AG04449 (cell line): ENCODE measurements around the gene PTPN14.
"Not testable (repeated sequence)": the region's sequence is repeated elsewhere in the genome, so short reads cannot be mapped to it uniquely, and the experiment has no call there.

Source experiments
- CTCF ChIA-PET: fragments of 350-600 bp; formaldehyde crosslinking; extraction: SDS; loops from one replicate; lab custom pipeline; 2021; ENCODE audit warnings: antibody characterized with exemption; lab: Yijun Ruan, JAX
- POLR2A ChIA-PET: fragments of 400-600, 350-600 bp; formaldehyde crosslinking; extraction: SDS; loops from one replicate; lab custom pipeline; 2020; ENCODE audit warnings: antibody characterized with exemption, inconsistent platforms; lab: Yijun Ruan, JAX
- DNase-seq: peaks from one replicate; pipeline ENCODE4 v3.0.0-alpha.2; 2010; ENCODE audit warnings: low read depth, low spot score
- H3K4me3 ChIP-seq: 2 replicates; pipeline ENCODE4 v1.5.1; 2011; ENCODE audit warnings: low read depth, mild to moderate bottlenecking, control low read depth, low read length
- TF ChIP-seq, protein P1 (sequence below): IDR thresholded peaks from one replicate; pipeline ENCODE4 v1.5.1; 2011; ENCODE audit warnings: mild to moderate bottlenecking, moderate library complexity, low read length, control low read depth, inconsistent platforms; ENCODE audit not compliant: insufficient read depth; ENCODE audit errors: missing control alignments

The PTPN14 gene

DNA sequence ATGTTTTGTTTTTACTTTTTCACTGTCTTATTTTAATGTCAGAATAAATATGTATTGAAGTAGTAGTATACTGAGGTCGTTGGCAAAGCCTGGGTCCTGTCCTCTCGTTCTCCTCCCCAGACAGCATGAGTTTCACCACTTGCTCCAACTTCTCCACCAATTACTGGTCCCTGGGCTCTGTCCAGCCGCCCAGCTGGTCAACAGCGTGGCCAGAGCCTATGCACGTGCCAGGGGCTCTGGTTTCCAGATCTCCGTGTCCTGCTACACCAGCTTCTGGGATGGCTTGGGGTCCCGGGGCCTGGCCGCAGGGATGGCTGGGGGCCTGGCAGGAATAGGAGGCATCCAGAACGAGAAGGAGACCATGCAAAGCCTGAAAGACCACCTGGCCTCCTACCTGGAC lies 19.3 kb downstream of the PTPN14 start:
- TF ChIP-seq, protein P1, sequence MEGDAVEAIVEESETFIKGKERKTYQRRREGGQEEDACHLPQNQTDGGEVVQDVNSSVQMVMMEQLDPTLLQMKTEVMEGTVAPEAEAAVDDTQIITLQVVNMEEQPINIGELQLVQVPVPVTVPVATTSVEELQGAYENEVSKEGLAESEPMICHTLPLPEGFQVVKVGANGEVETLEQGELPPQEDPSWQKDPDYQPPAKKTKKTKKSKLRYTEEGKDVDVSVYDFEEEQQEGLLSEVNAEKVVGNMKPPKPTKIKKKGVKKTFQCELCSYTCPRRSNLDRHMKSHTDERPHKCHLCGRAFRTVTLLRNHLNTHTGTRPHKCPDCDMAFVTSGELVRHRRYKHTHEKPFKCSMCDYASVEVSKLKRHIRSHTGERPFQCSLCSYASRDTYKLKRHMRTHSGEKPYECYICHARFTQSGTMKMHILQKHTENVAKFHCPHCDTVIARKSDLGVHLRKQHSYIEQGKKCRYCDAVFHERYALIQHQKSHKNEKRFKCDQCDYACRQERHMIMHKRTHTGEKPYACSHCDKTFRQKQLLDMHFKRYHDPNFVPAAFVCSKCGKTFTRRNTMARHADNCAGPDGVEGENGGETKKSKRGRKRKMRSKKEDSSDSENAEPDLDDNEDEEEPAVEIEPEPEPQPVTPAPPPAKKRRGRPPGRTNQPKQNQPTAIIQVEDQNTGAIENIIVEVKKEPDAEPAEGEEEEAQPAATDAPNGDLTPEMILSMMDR = no peak
- CTCF ChIA-PET = interaction anchor here (0.5 kb wide), 1 partner anchor 21 kb away, joined by 3 read pairs; no protein-coding TSS in a partner anchor
- POLR2A ChIA-PET = no interaction called here
- no peak for DNase-seq
- H3K4me3 ChIP-seq = no peak overlapping the region

DNA sequence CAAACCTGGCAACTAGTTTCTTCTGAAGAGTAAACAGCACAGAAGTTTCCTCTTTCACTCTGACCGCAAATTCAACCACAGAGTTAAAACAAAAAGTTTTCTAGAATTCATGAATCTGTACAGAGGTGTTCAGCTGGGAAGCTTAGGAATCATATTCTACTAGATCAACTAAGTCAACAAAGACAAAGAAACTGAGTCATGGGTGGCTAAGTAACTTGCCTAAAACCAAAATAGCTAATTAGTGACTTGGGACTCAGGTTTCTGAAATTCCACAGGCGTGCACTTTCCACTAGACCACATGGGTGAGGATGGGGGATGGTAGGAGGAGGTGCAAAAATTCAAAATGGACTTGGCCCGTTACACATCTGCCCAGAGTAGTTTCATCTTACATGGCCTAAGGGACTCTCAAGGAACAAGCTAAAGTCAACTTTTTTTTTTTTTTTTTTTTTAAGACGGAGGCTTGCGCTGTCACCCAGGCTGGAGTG lies 25.8 kb downstream of the PTPN14 start:
- CTCF ChIA-PET = interaction anchor here (1.1 kb wide), 1 partner anchor 58 kb away, joined by 4 read pairs; no protein-coding TSS in a partner anchor

DNA sequence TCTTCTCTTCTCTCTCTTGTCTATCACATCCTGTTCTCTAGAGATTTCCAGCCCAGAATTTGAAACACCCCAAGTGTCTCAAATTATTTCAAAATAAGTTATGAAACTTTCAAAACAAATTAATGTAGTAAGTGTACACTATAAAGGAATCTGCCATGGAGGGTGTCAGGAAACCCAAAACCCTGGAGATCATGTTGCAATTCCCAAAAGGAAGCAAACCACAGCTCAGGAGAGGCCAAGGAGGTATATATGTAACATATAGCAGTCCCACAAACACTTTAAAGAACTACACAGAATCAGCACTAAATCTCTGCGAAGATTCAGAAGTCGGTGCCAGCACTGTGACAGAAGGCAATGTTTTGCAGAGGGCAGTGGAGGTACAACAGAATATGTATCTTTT lies 26.6 kb downstream of the PTPN14 start:
- POLR2A ChIA-PET = no interaction called here

More for the DNA sequence above, 25.8 kb downstream of the PTPN14 start:
- TF ChIP-seq, protein P1 = no peak
- no peak overlapping the region for H3K4me3 ChIP-seq
- DNase-seq = no peak
- POLR2A ChIA-PET = interaction anchor here (1.2 kb wide), 1 partner anchor 24 kb away, joined by 3 read pairs; no protein-coding TSS in a partner anchor

DNA sequence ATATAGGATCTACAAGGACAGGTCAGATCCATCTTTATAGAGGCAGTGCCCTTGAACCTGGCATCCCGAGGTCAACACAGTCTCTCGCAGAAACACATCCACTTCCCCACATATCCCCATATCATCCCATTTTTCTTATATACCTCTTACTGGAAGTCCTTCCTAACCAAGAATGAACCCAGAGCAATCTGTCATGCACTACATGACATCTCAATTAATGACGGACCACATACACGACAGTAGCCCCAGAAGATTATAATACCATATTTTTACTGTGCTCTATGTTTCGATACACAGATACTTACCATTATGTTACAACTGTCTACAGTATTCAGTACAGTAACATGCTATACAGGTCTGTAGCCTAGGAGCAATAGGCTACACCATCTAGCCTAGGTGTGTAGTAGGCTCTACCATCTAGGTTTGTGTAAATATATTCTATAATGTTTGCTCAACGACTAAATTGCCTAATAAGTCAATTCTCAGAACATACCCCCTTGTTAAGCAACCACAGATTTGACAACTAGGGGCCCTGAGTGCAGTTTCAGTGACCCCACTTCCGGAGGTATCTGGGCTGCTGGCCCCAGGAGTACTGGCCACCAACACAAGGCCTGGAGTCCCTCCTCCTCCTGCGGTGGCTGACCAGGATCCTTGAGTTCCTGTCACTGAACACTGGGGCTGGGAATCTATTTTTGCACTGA lies 28.1 kb downstream of the PTPN14 start:
- TF ChIP-seq, protein P1 = no peak
- no peak overlapping the region for H3K4me3 ChIP-seq
- no peak for DNase-seq
- POLR2A ChIA-PET = no interaction called here
- CTCF ChIA-PET = interaction anchor here (1.3 kb wide), 1 partner anchor 190 kb away, joined by 3 read pairs; no protein-coding TSS in a partner anchor

More for the DNA sequence above, 26.6 kb downstream of the PTPN14 start:
- H3K4me3 ChIP-seq = no peak overlapping the region
- TF ChIP-seq, protein P1 = no peak
- no peak for DNase-seq
- CTCF ChIA-PET = interaction anchor here (1.1 kb wide), 1 partner anchor 59 kb away, joined by 4 read pairs; no protein-coding TSS in a partner anchor

DNA sequence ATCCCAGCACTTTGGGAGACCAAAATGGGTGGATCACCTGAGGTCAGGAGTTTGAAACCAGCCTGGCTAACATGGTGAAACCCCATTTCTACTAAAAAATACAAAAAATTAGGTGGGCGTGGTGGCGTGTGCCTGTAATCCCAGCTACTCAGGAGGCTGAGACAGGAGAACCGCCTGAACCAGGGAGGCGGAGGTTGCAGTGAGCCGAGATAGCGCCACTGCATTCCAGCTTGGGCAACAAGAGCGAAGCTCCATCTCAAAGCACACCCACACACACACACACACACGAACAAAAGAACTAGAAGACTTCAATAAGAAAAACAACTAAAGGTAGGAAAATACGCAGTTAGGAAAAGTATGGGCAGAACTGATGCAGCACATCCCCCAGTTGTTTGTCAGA lies 29.9 kb downstream of the PTPN14 start:
- not testable (repeated sequence) for H3K4me3 ChIP-seq, DNase-seq
- CTCF ChIA-PET = interaction anchor here (1.0 to 1.2 kb wide), 2 partner anchors 15 to 17 kb away, joined by 3 read pairs; no protein-coding TSS in a partner anchor
- POLR2A ChIA-PET = interaction anchor here (0.9 kb wide), 1 partner anchor 30 kb away, joined by 3 read pairs; the partner anchor contains the start of gene PTPN14

DNA sequence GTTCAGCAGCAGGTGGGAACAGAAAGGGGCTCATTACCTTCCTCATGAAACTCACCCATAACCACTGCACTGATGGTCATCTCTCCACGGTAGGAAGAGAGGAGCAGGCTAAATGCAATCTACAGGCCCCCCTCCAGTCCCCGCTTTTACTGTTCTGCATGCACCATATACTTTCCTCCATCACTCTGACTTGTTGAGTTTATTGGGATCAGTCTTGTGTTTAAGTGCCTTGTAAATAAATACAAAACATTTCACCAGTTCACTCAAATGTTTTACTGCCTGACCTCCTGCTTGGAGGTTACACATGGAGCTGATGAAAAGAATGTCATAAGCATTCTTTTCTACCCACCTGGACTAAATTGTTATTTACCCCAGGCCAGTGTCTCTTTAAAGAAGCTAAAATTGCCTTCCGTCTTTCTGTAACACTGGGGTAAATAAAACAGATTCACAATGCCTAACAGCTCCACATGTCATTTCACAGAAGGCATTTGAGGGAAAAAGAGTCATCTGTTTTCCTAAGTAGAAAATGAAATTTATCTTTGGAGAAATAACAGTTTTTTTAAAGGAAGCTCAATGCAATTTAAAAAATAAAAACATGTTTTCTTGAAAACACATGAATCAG lies 30.7 kb downstream of the PTPN14 start:
- ChIA-PET POLR2A (interaction anchor here (0.9 kb wide), 1 partner anchor 31 kb away, joined by 3 read pairs; the partner anchor contains the start of gene PTPN14), CTCF (interaction anchor here (0.8 kb wide), 1 partner anchor 188 kb away, joined by 3 read pairs; no protein-coding TSS in a partner anchor)
- TF ChIP-seq, protein P1 = no peak
- H3K4me3 ChIP-seq = no peak overlapping the region
- no peak for DNase-seq
